ENCODE data around the gene SLC6A8. TPM values are rescaled to one million over a fixed set of nuclear protein-coding genes. Genes with fewer than 3 reads are reported as not detected.

Gene SLC6A8
- total RNA-seq, 1 experiment from 2014 or later: 24.5 TPM

Other genes starting within 250 kb of the SLC6A8 start
- gene TREX2, start 241.9 kb upstream of the SLC6A8 start, total RNA-seq (2014; rRNA removed; shearing (Covaris generic)): 1.6 TPM in 1 of 2 replicates, not detected in the other
- 76.0 and 85.3 TPM in 2 replicates for gene HAUS7, start 217.3 kb upstream of the SLC6A8 start, total RNA-seq (2014; rRNA removed; shearing (Covaris generic))
- gene BGN, start 192.9 kb upstream of the SLC6A8 start, total RNA-seq (2014; rRNA removed; shearing (Covaris generic)): 53.3 TPM in 2 replicates
- gene ATP2B3, start 170.3 kb upstream of the SLC6A8 start, total RNA-seq (2014; rRNA removed; shearing (Covaris generic)): not detected in 2 replicates
- gene CCNQ, start 88.8 kb upstream of the SLC6A8 start, total RNA-seq (2014; rRNA removed; shearing (Covaris generic)): 45.8 and 52.7 TPM in 2 replicates
- gene DUSP9, start 40.7 kb upstream of the SLC6A8 start, total RNA-seq (2014; rRNA removed; shearing (Covaris generic)): 0.27 and 1.1 TPM in 2 replicates
- gene PNCK, start 14.1 kb upstream of the SLC6A8 start, total RNA-seq (2014; rRNA removed; shearing (Covaris generic)): not detected in 2 replicates
- gene BCAP31, start 36.5 kb downstream of the SLC6A8 start, total RNA-seq (2014; rRNA removed; shearing (Covaris generic)): 384 and 401 TPM in 2 replicates
- gene ABCD1, start 36.9 kb downstream of the SLC6A8 start, total RNA-seq (2014; rRNA removed; shearing (Covaris generic)): 27.4 and 42.9 TPM in 2 replicates
- gene PLXNB3, start 76.3 kb downstream of the SLC6A8 start, total RNA-seq (2014; rRNA removed; shearing (Covaris generic)): 1.2 and 2.2 TPM in 2 replicates
- 0.20 TPM in 1 of 2 replicates, not detected in the other for gene SRPK3, start 93.1 kb downstream of the SLC6A8 start, total RNA-seq (2014; rRNA removed; shearing (Covaris generic))
- 131 and 165 TPM in 2 replicates for gene IDH3G, start 106.4 kb downstream of the SLC6A8 start, total RNA-seq (2014; rRNA removed; shearing (Covaris generic))
- 455 and 477 TPM in 2 replicates for gene SSR4, start 106.7 kb downstream of the SLC6A8 start, total RNA-seq (2014; rRNA removed; shearing (Covaris generic))
- 1.9 and 2.7 TPM in 2 replicates for gene PDZD4, start 142.6 kb downstream of the SLC6A8 start, total RNA-seq (2014; rRNA removed; shearing (Covaris generic))
- gene L1CAM, start 198.2 kb downstream of the SLC6A8 start, total RNA-seq (2014; rRNA removed; shearing (Covaris generic)): 186 and 313 TPM in 2 replicates
- gene AVPR2, start 216.7 kb downstream of the SLC6A8 start, total RNA-seq (2014; rRNA removed; shearing (Covaris generic)): 1.9 and 2.7 TPM in 2 replicates
- 3.1 and 6.1 TPM in 2 replicates for gene ARHGAP4, start 238.3 kb downstream of the SLC6A8 start, total RNA-seq (2014; rRNA removed; shearing (Covaris generic))
- 285 and 384 TPM in 2 replicates for gene NAA10, start 247.1 kb downstream of the SLC6A8 start, total RNA-seq (2014; rRNA removed; shearing (Covaris generic))

Data from M059J (cell line).